Embryonic facial prominence (tissue), 1 donor: ENCODE measurements around the gene CTR9.

Source experiments
- DNase-seq: peaks from one replicate; pipeline ENCODE4 v3.0.0-alpha.2; 2016; ENCODE audit errors: extremely low spot score

CTR9 gene

GRCh38 chr11:10780040-10780439 lies 29.0 kb downstream of the CTR9 start:
- DNase-seq: no peak

GRCh38 chr11:10784232-10785145 lies 33.4 kb downstream of the CTR9 start:
- DNase-seq: no peak

GRCh38 chr11:10785146-10785474 lies 34.1 kb downstream of the CTR9 start:
- no peak for DNase-seq

- no peak for DNase-seq
Measured at GRCh38 chr11:10786451-10786850, 35.4 kb downstream of the CTR9 start.

GRCh38 chr11:10792385-10793068 lies 41.5 kb downstream of the CTR9 start:
- no peak for DNase-seq

GRCh38 chr11:10793470-10794255 lies 42.6 kb downstream of the CTR9 start:
- DNase-seq: no peak

- DNase-seq: no peak
Measured at GRCh38 chr11:10796191-10796590, 45.1 kb downstream of the CTR9 start.

- DNase-seq: no peak
Measured at GRCh38 chr11:10797001-10797400, 46.0 kb downstream of the CTR9 start.

GRCh38 chr11:10797531-10797930 lies 46.5 kb downstream of the CTR9 start:
- DNase-seq: no peak

GRCh38 chr11:10798330-10798928 lies 47.4 kb downstream of the CTR9 start:
- DNase-seq: no peak

GRCh38 chr11:10800292-10800691 lies 49.2 kb downstream of the CTR9 start:
- no peak for DNase-seq

- DNase-seq: no peak
Measured at GRCh38 chr11:10803676-10804075, 52.6 kb downstream of the CTR9 start.

GRCh38 chr11:10805741-10806140 lies 54.7 kb downstream of the CTR9 start:
- DNase-seq: no peak

GRCh38 chr11:10806206-10806605 lies 55.2 kb downstream of the CTR9 start:
- no peak for DNase-seq

GRCh38 chr11:10807493-10808234 lies 56.6 kb downstream of the CTR9 start:
- DNase-seq: peak; percentile 19

- DNase-seq: no peak
Measured at GRCh38 chr11:10808235-10808552, 57.1 kb downstream of the CTR9 start.

- peak; percentile 97 for DNase-seq
Measured at GRCh38 chr11:10808553-10809372, 57.7 kb downstream of the CTR9 start, which contains the start of gene EIF4G2. EIF4G2 (minus strand) TSS chr11:10808926.

GRCh38 chr11:10809373-10810160 lies 58.5 kb downstream of the CTR9 start:
- DNase-seq: peak; percentile 21

GRCh38 chr11:10813945-10814344 lies 62.9 kb downstream of the CTR9 start:
- no peak for DNase-seq

GRCh38 chr11:10818594-10818993 lies 67.5 kb downstream of the CTR9 start:
- no peak for DNase-seq
